Esophagus muscularis mucosa (tissue), 4 donors: ENCODE measurements around the gene STARD8. TPM values are rescaled to one million over a fixed set of nuclear protein-coding genes. Genes with fewer than 3 reads are reported as not detected.
A peak's percentile ranks its signal among the peaks of the same experiment; 100 is the strongest.

Source experiments
- DNase-seq: peaks from one replicate; pipeline ENCODE4 v3.0.0-alpha.2; 2017; ENCODE audit errors: extremely low spot score
- H3K27ac ChIP-seq, 4 donors: fragments of 200-600 bp; sonication (generic); replicated peaks in 1 of 4; 1 replicate in 3 of 4; 2 replicates in 1 of 4; pipeline ENCODE4 v1.5.1; 2016 to 2019; ENCODE audit warnings: mild to moderate bottlenecking in 1 of 4
- H3K27me3 ChIP-seq, 4 donors: fragments of 200-600 bp; sonication (generic); one replicate each; pipeline versions ENCODE4 v1.5.1 to v1.6.0; 2016 to 2019
- H3K36me3 ChIP-seq, 4 donors: fragments of 200-600 bp; sonication (generic); one replicate each; pipeline ENCODE4 v1.5.1; 2016 to 2019
- H3K4me1 ChIP-seq, 4 donors: fragments of 200-600 bp; sonication (generic); one replicate each; pipeline ENCODE4 v1.5.1; 2016 to 2019
- H3K4me3 ChIP-seq, 4 donors: fragments of 200-600 bp; sonication (generic); 1 replicate in 2 of 4; 2 replicates in 2 of 4; pipeline ENCODE4 v1.5.1; 2016 to 2019; ENCODE audit warnings: mild to moderate bottlenecking in 4 of 4, moderate library complexity in 1 of 4
- H3K9me3 ChIP-seq, 4 donors: fragments of 200-600 bp; sonication (generic); 1 replicate in 3 of 4; 2 replicates in 1 of 4; pipeline ENCODE4 v1.5.1; 2016 to 2019
- CTCF ChIP-seq, 3 experiments: fragments of 200-600 bp in 2 of 3; fragments of 450-650 bp in 1 of 3; sonication (generic) in 2 of 3; IDR thresholded peaks; one replicate each; pipeline ENCODE4 v1.5.1; 2017 to 2019; ENCODE audit warnings: antibody characterized with exemption in 3 of 3, mild to moderate bottlenecking in 2 of 3, moderate library complexity in 1 of 3
- EP300 ChIP-seq: sonication (generic); formaldehyde crosslinking; IDR thresholded peaks from one replicate; pipeline ENCODE4 v1.6.1; 2017; ENCODE audit warnings: antibody characterized with exemption
- POLR2A ChIP-seq: fragments of 450-650 bp; IDR thresholded peaks from one replicate; pipeline ENCODE4 v1.6.1; 2017; ENCODE audit warnings: antibody characterized with exemption, moderate library complexity, mild to moderate bottlenecking, low read depth
- POLR2AphosphoS5 ChIP-seq, 2 donors: sonication (generic); formaldehyde crosslinking; IDR thresholded peaks; one replicate each; pipeline ENCODE4 v1.6.1; 2017; ENCODE audit warnings: antibody characterized with exemption in 2 of 2
- WGBS: methylation state at CpG from one replicate; pipeline ENCODE4 v1.1.5; 2018; 5-methylcytosine and 5-hydroxymethylcytosine counted together
- intact Hi-C: fragments of 100-400 bp; cut with DNase I; formaldehyde crosslinking; loops from one replicate; pipeline ENCODE4 v1.15.1; 2023
- small RNA-seq, 3 donors: library from RNA; depleted of rRNA; stranded (forward); fragments of <200 nt; gene quantifications; one replicate each; pipeline ENCODE3, GENCODE V24; 2016
- total RNA-seq, 4 donors: library from RNA; depleted of rRNA; stranded (reverse); fragments of >200 nt; gene quantifications; one replicate each; pipeline versions ENCODE4 v1.1.0 to v1.2.1, GENCODE V29; 2016

STARD8 gene
- total RNA-seq, 4 donors from 2014 or later = 11.2 to 20.4 (median 11.4) TPM

GRCh38 chrX:68762766-68763165 lies 115.3 kb downstream of the STARD8 start:
- Histone ChIP-seq H3K4me1 (peaks cover 3 to 54% (median 31%) of the 10 kb centered on the region in 4 donors), H3K4me3 (no peak overlapping the region), H3K36me3 (no peaks in the 10 kb centered on the region), H3K9me3 (no peaks in the 10 kb centered on the region), H3K27me3 (no peaks in the 10 kb centered on the region), H3K27ac (peak overlapping the region; percentile 10 to 61 (median 50))
- no peak for DNase-seq
- TF ChIP-seq CTCF (IDR thresholded peaks at IDR 0.05) (no peak), POLR2A (no peak), POLR2AphosphoS5 (IDR thresholded peaks at IDR 0.05) (no peak), EP300 (no peak)
- intact Hi-C loops = no loop called here

GRCh38 chrX:68763481-68763880 lies 116.0 kb downstream of the STARD8 start:
- no peak for DNase-seq

More at GRCh38 chrX:68763481-68763880, 116.0 kb downstream of the STARD8 start:
- peak overlapping the region in 3 of 4 donors; percentile 46 to 61 (median 55) for H3K27ac ChIP-seq
- intact Hi-C loops = no loop called here
- H3K36me3 ChIP-seq = no peaks in the 10 kb centered on the region
- peaks cover 0 to 2% (median 0%) of the 10 kb centered on the region in 4 donors for H3K27me3 ChIP-seq
- H3K9me3 ChIP-seq = no peaks in the 10 kb centered on the region
- TF ChIP-seq CTCF (IDR thresholded peaks at IDR 0.05) (no peak), POLR2AphosphoS5 (IDR thresholded peaks at IDR 0.05) (no peak), POLR2A (no peak), EP300 (no peak)
- no peak overlapping the region for H3K4me3 ChIP-seq
- peaks cover 3 to 47% (median 25%) of the 10 kb centered on the region in 4 donors for H3K4me1 ChIP-seq
- 77% methylated on average over 4 of the region's 4 CpGs for WGBS

Small RNA genes lying within 50 kb of the gene (small RNA-seq; reads per million reads assigned to genes)
- gene COX6CP12 = 0 reads per million in 3 donors

Other genes starting within 250 kb of the STARD8 start
- gene OPHN1, start 214.2 kb upstream of the STARD8 start, total RNA-seq = 10 to 100 TPM in 1 of 4 donors, 1 to 10 TPM in 3; 5.1 to 11.2 (median 8.0) TPM
- 10 to 100 TPM; 22.4 to 28.5 (median 24.5) TPM for gene YIPF6, start 148.6 kb upstream of the STARD8 start, total RNA-seq
- 10 to 100 TPM; 16.2 to 37.3 (median 23.9) TPM for gene EFNB1, start 181.4 kb downstream of the STARD8 start, total RNA-seq